OCI-LY3 (cell line): ENCODE data around the gene NSA2.

Experiments used
- EZH2phosphoT487 ChIP-seq: fragments of 200-600 bp; shearing (Covaris generic); IDR thresholded peaks from 2 replicates; pipeline ENCODE4 v1.6.1; 2018; ENCODE audit warnings: antibody characterized with exemption, mixed run types, low read depth
- TF ChIP-seq, protein P1 (sequence below): fragments of 200-600, 300-600 bp; sonication (generic); IDR thresholded peaks from 2 replicates; pipeline ENCODE4 v1.5.1; 2014; ENCODE audit warnings: antibody characterized with exemption, low read length, low read depth

DNA sequence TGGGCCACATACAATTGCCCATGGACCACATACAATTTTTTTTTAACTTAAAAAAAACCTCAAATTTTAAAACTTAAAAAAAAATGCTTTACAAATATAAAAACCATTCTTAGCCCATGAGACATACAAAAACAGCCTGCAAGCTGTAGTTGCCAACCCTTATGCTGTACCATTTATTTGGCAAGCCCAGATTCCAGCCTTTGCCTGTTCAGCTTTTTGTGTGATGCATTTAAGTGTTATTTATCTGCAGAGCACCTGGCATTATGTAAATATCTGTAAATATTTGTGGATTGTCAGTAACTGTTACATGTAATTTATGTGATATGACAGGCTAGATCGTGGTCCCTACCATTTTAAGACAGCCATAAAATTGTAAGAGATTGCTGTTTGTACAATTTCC, 49.5 kb upstream of the NSA2 start:
- TF ChIP-seq, protein P1, sequence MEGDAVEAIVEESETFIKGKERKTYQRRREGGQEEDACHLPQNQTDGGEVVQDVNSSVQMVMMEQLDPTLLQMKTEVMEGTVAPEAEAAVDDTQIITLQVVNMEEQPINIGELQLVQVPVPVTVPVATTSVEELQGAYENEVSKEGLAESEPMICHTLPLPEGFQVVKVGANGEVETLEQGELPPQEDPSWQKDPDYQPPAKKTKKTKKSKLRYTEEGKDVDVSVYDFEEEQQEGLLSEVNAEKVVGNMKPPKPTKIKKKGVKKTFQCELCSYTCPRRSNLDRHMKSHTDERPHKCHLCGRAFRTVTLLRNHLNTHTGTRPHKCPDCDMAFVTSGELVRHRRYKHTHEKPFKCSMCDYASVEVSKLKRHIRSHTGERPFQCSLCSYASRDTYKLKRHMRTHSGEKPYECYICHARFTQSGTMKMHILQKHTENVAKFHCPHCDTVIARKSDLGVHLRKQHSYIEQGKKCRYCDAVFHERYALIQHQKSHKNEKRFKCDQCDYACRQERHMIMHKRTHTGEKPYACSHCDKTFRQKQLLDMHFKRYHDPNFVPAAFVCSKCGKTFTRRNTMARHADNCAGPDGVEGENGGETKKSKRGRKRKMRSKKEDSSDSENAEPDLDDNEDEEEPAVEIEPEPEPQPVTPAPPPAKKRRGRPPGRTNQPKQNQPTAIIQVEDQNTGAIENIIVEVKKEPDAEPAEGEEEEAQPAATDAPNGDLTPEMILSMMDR = no peak
- no peak for TF ChIP-seq EZH2phosphoT487
